Hepatocyte (in vitro differentiated cells): ENCODE data around the gene MACROD2.

Experiments used
- EZH2 ChIP-seq: fragments of 200-600 bp; sonication (generic); IDR thresholded peaks from 2 replicates; pipeline ENCODE4 v1.6.1; 2016; ENCODE audit warnings: antibody characterized with exemption, mild to moderate bottlenecking, borderline replicate concordance
- EZH2phosphoT487 ChIP-seq: fragments of 200-600 bp; sonication (generic); IDR thresholded peaks from one replicate; pipeline ENCODE4 v1.6.1; 2018; ENCODE audit warnings: antibody characterized with exemption, mild to moderate bottlenecking, low read depth, moderate library complexity; ENCODE audit not compliant: unreplicated experiment, severe bottlenecking
- TF ChIP-seq, protein P1 (sequence below): fragments of 200-600 bp; sonication (generic); IDR thresholded peaks from 2 replicates; pipeline ENCODE4 v1.5.1; 2016; ENCODE audit warnings: antibody characterized with exemption, mild to moderate bottlenecking; ENCODE audit not compliant: poor library complexity

DNA sequence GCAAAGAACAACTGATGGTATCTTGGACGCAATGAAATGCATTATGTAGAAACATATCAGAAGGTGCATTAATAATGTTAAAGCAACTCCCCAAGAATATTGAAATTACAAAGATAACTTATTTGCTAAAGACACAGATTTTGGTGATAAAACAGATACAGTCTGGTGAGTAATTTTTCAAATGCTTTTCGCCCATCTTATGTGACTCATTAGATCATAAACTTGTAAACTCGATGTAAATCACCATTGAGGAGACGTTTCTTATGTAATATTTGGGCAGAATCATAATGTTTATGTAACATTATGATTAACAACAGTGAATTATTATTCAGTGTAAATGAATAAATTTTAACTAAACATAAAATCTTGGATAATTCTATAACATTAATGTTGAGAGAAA, 1969.8 kb downstream of the MACROD2 start:
- TF ChIP-seq EZH2 (no peak), EZH2phosphoT487 (no peak)
- TF ChIP-seq, protein P1, sequence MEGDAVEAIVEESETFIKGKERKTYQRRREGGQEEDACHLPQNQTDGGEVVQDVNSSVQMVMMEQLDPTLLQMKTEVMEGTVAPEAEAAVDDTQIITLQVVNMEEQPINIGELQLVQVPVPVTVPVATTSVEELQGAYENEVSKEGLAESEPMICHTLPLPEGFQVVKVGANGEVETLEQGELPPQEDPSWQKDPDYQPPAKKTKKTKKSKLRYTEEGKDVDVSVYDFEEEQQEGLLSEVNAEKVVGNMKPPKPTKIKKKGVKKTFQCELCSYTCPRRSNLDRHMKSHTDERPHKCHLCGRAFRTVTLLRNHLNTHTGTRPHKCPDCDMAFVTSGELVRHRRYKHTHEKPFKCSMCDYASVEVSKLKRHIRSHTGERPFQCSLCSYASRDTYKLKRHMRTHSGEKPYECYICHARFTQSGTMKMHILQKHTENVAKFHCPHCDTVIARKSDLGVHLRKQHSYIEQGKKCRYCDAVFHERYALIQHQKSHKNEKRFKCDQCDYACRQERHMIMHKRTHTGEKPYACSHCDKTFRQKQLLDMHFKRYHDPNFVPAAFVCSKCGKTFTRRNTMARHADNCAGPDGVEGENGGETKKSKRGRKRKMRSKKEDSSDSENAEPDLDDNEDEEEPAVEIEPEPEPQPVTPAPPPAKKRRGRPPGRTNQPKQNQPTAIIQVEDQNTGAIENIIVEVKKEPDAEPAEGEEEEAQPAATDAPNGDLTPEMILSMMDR: no peak
